HepG2 (cell line): ENCODE data around the gene HSPA1A. TPM values are rescaled to one million over a fixed set of nuclear protein-coding genes. Genes with fewer than 3 reads are reported as not detected.

ENCODE experiments used
- GTF2F1 ChIP-seq: fragments of 150-350 bp; IDR thresholded peaks from 2 replicates; pipeline ENCODE4 v1.6.1; 2014; ENCODE audit warnings: low read length
- MAF1 ChIP-seq: sonication (generic); formaldehyde crosslinking; IDR thresholded peaks from 2 replicates; pipeline ENCODE4 v1.5.0; 2020; ENCODE audit warnings: missing genetic modification reagents, borderline replicate concordance
- MXD3 ChIP-seq: IDR thresholded peaks from 2 replicates; pipeline ENCODE4 v1.6.1; 2016; ENCODE audit warnings: mild to moderate bottlenecking, missing biosample characterization, missing genetic modification reagents
- NR0B2 ChIP-seq: sonication (generic); formaldehyde crosslinking; IDR thresholded peaks from 2 replicates; pipeline ENCODE4 v1.4.0; 2020; ENCODE audit warnings: mild to moderate bottlenecking, missing genetic modification reagents
- PHB2 ChIP-seq: fragments of 450-650 bp; IDR thresholded peaks from 2 replicates; pipeline ENCODE4 v1.6.1; 2018; ENCODE audit not compliant: partially characterized antibody
- RBM39 ChIP-seq: fragments of 200-400 bp; formaldehyde crosslinking; IDR thresholded peaks from one replicate; pipeline ENCODE4 v1.6.1; 2018; ENCODE audit warnings: antibody characterized with exemption, mild to moderate bottlenecking, low read depth, low read length; ENCODE audit not compliant: poor library complexity, severe bottlenecking
- REPIN1 ChIP-seq: sonication (generic); formaldehyde crosslinking; IDR thresholded peaks from 2 replicates; pipeline ENCODE4 v1.8.0; 2022; ENCODE audit warnings: missing genetic modification reagents, low read depth, mild to moderate bottlenecking, borderline replicate concordance
- SP1 ChIP-seq, 2 experiments: fragments of 450-650 bp in 1 of 2; sonication (generic) in 1 of 2; formaldehyde crosslinking in 1 of 2; IDR thresholded peaks; 2 replicates each; pipeline versions ENCODE4 v1.4.0 to v1.6.1; 2016 to 2020; ENCODE audit warnings: missing genetic modification reagents in 1 of 2
- SPEN ChIP-seq: sonication (generic); formaldehyde crosslinking; IDR thresholded peaks from 2 replicates; pipeline ENCODE4 v1.5.1; 2020; ENCODE audit warnings: low read depth, mild to moderate bottlenecking, missing genetic modification reagents
- THAP11 ChIP-seq: IDR thresholded peaks from 2 replicates; pipeline ENCODE4 v1.6.1; 2016; ENCODE audit warnings: missing biosample characterization, missing genetic modification reagents
- ZFYVE20 ChIP-seq: sonication (generic); formaldehyde crosslinking; IDR thresholded peaks from 2 replicates; pipeline ENCODE4 v1.8.0; 2023; ENCODE audit warnings: low read depth, mild to moderate bottlenecking, moderate library complexity, missing genetic modification reagents, borderline replicate concordance
- ZNF350 ChIP-seq: sonication (generic); formaldehyde crosslinking; IDR thresholded peaks from 2 replicates; pipeline ENCODE4 v1.4.0; 2020; ENCODE audit warnings: mild to moderate bottlenecking, low read depth, missing genetic modification reagents, borderline replicate concordance
- ZNF414 ChIP-seq: sonication (generic); formaldehyde crosslinking; IDR thresholded peaks from 2 replicates; pipeline ENCODE4 v1.5.0; 2020; ENCODE audit warnings: missing genetic modification reagents
- ZNF567 ChIP-seq: sonication (generic); formaldehyde crosslinking; IDR thresholded peaks from 2 replicates; pipeline ENCODE4 v1.8.1; 2023; ENCODE audit warnings: mild to moderate bottlenecking, missing genetic modification reagents, borderline replicate concordance
- ZNF768 ChIP-seq: sonication (generic); formaldehyde crosslinking; IDR thresholded peaks from 2 replicates; pipeline ENCODE4 v1.4.0; 2020; ENCODE audit warnings: missing genetic modification reagents
- polyA plus RNA-seq, 8 experiments: library from polyadenylated mRNA; depleted of rRNA in 3 of 8; stranded (reverse) in 7 of 8; unstranded in 1 of 8; fragments of >200 nt; fragmentation: Illumina TruSeq in 4 of 8; extraction: Trizol in 4 of 8; gene quantifications; 2 replicates each; pipeline versions ENCODE4 v1.2.1 to v1.2.3, GENCODE V29; 2011 to 2016; ENCODE audit warnings: low read depth in 4 of 8, missing spikeins in 1 of 8, mixed read lengths in 1 of 8; ENCODE audit not compliant: insufficient read depth in 1 of 8
- total RNA-seq, 5 experiments: library from RNA; depleted of rRNA; stranded (reverse); fragments of >200 nt; fragmentation: Illumina TruSeq; extraction: Trizol; gene quantifications; 2 replicates each; pipeline ENCODE4 v1.2.3, GENCODE V29; 2016; ENCODE audit warnings: low read depth in 1 of 5
- TF ChIP-seq, protein P1 (sequence below): sonication (generic); formaldehyde crosslinking; IDR thresholded peaks from 2 replicates; pipeline ENCODE4 v1.5.1; 2020; ENCODE audit warnings: mild to moderate bottlenecking, missing genetic modification reagents, borderline replicate concordance
- TF ChIP-seq, protein P2 (sequence below): sonication (generic); formaldehyde crosslinking; IDR thresholded peaks from 2 replicates; pipeline ENCODE4 v1.4.0; 2020; ENCODE audit warnings: mild to moderate bottlenecking, missing genetic modification reagents

Gene HSPA1A
- total and polyA plus RNA-seq, 2 of the 13 experiments (the other 11 are each of a cell fraction or from before 2014, with no cell fraction given) = 44.5 to 85.0 TPM

- TF ChIP-seq MAF1 (CRISPR knock-in tag) = peak; percentile 97
- TF ChIP-seq ZNF414 (CRISPR knock-in tag) = peak; percentile 40; the same call in 1 of the 2 replicates
- TF ChIP-seq REPIN1 (CRISPR knock-in tag) = peak; percentile 18
- peak; percentile 73; the same call in 1 of the 2 replicates for TF ChIP-seq ZNF768 (CRISPR knock-in tag)
- TF ChIP-seq RBM39 = peak; percentile 100
- TF ChIP-seq PHB2 = no peak
- no peak for TF ChIP-seq SP1 (IDR thresholded peaks at IDR 0.05)
- peak; percentile 54 for TF ChIP-seq SP1 (CRISPR knock-in tag; IDR thresholded peaks at IDR 0.05)
- TF ChIP-seq THAP11 (CRISPR knock-in tag) = peak; percentile 76
- no peak for TF ChIP-seq ZNF567 (CRISPR knock-in tag)
- TF ChIP-seq, protein P1, sequence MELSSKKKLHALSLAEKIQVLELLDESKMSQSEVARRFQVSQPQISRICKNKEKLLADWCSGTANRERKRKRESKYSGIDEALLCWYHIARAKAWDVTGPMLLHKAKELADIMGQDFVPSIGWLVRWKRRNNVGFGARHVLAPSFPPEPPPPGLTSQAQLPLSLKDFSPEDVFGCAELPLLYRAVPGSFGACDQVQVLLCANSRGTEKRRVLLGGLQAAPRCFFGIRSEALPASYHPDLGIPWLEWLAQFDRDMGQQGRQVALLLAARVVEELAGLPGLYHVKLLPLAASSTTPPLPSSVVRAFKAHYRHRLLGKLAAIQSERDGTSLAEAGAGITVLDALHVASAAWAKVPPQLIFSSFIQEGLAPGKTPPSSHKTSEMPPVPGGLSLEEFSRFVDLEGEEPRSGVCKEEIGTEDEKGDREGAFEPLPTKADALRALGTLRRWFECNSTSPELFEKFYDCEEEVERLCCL (CRISPR knock-in tag) = peak; percentile 73
- peak; percentile 70; the same call in 1 of the 2 replicates for TF ChIP-seq MXD3 (CRISPR knock-in tag)
- peak; percentile 86; the same call in 1 of the 2 replicates for TF ChIP-seq ZFYVE20 (CRISPR knock-in tag)
- peak; percentile 95 for TF ChIP-seq SPEN (CRISPR knock-in tag)
- TF ChIP-seq GTF2F1 = peak; percentile 93
- TF ChIP-seq, protein P2, sequence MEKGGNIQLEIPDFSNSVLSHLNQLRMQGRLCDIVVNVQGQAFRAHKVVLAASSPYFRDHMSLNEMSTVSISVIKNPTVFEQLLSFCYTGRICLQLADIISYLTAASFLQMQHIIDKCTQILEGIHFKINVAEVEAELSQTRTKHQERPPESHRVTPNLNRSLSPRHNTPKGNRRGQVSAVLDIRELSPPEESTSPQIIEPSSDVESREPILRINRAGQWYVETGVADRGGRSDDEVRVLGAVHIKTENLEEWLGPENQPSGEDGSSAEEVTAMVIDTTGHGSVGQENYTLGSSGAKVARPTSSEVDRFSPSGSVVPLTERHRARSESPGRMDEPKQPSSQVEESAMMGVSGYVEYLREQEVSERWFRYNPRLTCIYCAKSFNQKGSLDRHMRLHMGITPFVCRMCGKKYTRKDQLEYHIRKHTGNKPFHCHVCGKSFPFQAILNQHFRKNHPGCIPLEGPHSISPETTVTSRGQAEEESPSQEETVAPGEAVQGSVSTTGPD (CRISPR knock-in tag) = 0 out of 2 replicates have a peak, but pooled peaks have one; percentile 39
- peak; percentile 85; the same call in 1 of the 2 replicates for TF ChIP-seq ZNF350 (CRISPR knock-in tag)
- peak; percentile 95 for TF ChIP-seq NR0B2 (CRISPR knock-in tag)
These were observed 19.3 kb downstream of the HSPA1A start (continued) for GRCh38 chr6:31834367-31835250.
